Activated T-helper 9 cell treated with anti-CD3 and anti-CD28 coated beads, Interleukin-2, amount 50 U/mL, for 16 hours (primary cell): ENCODE results near the gene SPATA25.
A peak's percentile ranks its signal among the peaks of the same experiment; 100 is the strongest.
"Not testable (repeated sequence)": the region's sequence is repeated elsewhere in the genome, so short reads cannot be mapped to it uniquely, and the experiment has no call there.

Source experiments
- DNase-seq: peaks from one replicate; pipeline ENCODE4 v3.0.0-alpha.2; 2020; ENCODE audit warnings: low read depth

Gene SPATA25, protein sequence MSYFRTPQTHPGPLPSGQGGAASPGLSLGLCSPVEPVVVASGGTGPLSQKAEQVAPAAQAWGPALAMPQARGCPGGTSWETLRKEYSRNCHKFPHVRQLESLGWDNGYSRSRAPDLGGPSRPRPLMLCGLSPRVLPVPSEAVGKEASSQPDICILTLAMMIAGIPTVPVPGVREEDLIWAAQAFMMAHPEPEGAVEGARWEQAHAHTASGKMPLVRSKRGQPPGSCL

DNA sequence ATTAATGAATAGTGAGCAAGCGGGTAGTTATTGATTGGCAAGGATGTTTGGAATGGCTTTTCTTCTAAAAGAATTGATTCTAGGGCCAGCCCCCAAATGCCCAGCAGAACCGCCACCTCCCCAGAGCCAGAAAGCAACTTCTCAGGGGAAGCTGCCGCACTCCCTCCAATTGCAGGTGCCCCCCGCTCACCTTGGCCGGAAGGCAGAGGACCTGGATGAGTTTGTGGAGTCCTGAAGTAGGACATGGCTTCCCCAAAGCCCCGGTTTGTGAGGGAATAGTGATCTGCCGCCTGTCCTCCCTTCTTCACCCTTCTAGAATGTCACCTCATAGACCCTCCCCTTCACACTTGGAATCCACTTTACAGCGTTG lies at the start of gene SPATA25:
TSS of gene SPATA25 (minus strand) at position 277 of the 370 bp plus-strand sequence. CDS start at position 245, 32 bp downstream.
- DNase-seq, result no peak

DNA sequence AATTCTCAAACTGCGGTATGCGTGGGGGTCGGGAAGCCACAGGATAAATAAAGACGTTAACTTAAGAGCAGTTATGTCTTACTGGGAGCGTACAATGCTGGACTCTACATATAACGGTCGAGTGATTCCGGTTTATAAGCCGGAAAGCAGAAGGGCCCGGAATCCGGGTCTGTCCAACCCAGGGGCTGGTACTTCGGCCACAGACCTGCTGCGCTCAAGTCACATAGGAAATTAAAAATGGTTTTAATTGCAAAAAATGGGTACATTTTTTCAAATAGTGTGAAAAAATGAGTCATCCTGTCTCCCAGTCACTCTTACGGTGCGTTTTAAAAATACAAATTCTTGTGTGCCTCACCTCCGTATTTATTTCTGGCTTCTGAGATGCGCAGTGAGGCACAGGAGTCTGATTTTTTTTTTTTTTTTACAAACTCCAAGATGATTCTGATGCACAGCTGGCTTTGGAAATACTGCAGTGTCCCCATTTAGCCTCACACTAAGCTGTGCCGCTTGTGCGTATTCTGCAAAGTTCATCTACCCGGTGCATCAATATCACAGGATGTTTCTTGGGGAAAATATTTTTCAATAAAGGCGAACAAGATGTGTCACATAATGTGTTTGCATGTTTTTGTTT lies 48.1 kb upstream of the SPATA25 start:
- DNase-seq, result no peak

- DNase-seq, result peak; percentile 96
Measured at GRCh38 chr20:45934586-45935415, 47.4 kb upstream of the SPATA25 start, which contains the start of gene PCIF1. Gene PCIF1, plus strand, starts transcription at chr20:45934683. Its CDS starts 4,317 bp downstream, at chr20:45939000.

DNA sequence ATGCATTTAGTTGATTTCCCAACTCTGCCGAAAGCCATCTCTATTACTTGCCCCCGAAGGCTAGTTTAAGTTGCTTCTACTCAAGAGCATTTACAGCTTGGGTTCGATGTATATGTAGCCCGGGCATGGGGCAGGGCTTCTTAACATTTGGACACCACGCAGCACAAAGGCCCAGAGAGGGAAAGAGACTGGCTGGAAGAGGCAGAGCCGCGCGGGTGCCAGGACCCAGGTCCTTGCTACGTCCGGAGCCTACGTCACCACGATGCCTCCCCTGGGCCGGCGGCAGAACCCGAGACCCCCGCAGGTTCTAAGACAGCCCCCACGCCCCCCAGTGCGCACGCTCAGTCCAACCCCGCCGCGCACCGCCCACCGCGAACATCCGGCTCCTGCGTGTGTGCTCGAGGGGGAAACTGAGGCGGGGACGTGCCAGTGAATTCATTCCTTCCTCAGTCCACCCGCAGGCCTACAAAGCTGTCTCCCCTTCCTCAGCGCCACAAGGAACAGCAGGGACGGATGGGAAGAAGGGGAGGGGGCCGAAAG lies 46.7 kb upstream of the SPATA25 start:
- no peak for DNase-seq

DNA sequence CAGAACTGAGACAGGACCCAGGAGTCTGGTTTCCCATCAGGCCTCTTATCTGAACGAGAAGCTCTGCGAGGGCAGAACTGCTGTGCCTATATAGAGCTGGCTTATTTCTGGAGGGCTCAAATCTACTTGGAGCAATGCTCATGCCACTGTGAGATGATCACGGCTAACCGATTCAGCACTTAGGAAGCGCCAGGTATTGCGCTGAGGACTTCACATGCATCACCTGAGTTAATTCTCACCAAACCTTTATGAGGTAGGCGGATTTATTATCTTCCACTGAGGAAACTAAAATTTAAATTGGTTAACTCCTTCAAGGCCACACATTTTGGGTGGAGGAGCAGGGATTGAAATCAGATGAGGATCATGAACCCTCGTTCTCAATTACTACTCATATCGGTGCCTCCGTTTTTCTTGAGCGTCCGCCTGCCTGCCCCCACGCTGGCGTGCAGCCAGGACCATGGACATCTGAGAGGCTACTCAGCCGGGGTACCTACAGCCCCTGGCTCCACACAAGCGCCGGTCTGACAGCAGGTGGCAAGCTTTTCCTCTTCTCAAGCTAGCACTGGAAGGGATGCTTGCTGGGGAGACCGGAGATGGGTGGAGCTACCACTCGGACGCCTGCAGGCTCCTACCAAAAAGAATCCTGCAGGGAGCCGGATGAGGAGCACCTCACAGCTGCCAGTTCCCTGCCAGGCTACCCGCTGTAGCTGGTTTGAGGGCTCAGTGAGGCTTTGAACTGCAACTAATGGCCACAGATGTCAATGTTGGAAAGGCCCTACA lies 46.0 kb upstream of the SPATA25 start:
- DNase-seq, result peak; percentile 26

GRCh38 chr20:45931680-45932079 lies 44.3 kb upstream of the SPATA25 start:
- not testable (repeated sequence) for DNase-seq

GRCh38 chr20:45927071-45927878 lies 39.9 kb upstream of the SPATA25 start:
- no peak for DNase-seq

DNA sequence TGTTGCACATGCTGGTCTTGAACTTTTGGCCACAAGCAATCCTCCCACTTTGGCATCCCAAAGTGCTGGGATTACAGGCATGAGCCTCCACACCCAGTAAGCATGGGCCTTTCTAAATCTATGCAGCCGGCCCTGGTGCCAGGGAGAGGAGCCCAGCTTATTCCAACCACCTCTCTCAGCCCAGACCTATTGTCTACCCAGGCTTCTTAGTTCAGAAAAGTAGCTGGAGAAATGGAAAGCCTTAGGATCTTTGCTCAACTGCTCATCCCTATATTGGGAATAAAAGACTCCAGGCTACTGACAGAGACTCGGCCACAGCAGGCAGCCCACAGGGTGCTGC lies 39.3 kb upstream of the SPATA25 start:
- no peak for DNase-seq

DNA sequence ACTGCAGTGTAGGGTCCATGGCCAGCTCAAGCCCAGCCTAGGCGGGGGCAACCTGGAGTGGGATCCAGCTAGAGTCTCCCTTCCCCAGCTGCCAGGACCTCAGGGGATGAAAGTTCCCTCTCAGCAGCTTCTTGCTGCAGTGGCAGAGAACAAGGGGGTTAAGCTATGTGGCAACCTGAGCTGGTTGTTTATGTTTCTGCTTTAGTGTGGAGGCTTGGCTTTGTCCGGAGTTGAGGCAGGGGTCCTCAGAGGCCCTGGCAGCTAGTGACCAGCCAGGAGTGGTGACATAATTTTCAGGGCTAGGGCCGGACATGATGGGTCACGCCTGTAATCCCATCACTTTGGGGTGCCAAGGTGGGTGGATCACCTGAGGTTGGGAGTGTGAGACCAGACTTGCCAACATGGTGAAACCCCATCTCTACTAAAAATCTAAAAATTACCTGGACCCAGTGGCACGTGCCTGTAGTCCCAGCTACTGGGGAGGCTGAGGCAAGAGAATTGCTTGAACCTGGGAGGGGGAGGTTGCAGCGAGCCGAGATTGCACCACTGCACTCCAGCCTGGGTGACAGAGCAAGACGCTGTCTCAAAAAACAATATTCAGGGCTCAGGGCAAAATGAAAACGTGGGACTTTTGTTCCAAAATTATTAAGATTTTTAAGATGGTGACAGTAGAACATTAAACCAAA lies 38.5 kb upstream of the SPATA25 start:
- DNase-seq, result no peak

- no peak for DNase-seq
Measured at GRCh38 chr20:45924391-45925261, 37.2 kb upstream of the SPATA25 start.

GRCh38 chr20:45921337-45922189 lies 34.1 kb upstream of the SPATA25 start:
- no peak for DNase-seq

GRCh38 chr20:45920462-45921336 lies 33.3 kb upstream of the SPATA25 start:
- DNase-seq, result no peak

DNA sequence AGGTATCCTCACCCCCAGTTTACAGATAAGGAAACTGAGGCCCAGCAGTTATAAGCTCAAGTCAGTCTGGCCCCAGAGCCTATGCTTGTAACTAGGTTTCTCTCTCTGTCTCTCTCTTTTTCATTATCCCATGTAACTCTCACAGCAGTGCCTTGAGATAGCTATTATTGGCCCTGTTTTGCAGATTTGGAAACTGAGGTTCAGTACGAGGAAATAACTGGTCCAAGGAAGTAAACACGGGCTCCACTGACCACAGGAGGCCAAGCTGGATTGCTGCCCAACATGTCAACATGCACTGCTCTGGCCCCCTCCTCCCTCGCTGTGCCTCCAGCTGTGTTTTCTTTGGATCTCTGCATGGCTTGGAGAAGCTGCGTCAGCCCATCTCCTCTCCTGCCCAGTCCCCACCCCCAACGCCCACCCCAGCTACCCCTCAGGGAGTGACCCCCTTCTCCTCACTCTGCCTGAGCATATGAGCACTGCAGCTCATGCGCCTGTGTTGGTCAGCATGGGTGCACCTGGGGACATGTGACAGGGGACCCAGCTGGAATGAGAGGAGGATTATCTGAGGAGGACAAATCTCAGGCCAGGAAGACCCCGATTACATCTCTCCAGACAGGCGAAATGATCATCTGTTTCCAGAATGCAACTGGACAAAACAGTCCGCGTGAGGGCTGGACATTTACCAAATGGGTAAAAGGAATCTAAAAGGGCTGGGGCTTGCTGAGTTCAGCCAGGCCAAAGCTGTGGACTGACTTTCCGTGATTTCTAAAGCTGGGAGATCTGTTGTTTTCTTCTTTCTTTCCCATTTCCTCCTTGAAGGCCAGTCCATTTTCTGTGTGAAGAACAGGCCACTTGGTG lies 32.3 kb upstream of the SPATA25 start:
- DNase-seq, result no peak

GRCh38 chr20:45918779-45919537 lies 31.5 kb upstream of the SPATA25 start:
- DNase-seq, result no peak

DNA sequence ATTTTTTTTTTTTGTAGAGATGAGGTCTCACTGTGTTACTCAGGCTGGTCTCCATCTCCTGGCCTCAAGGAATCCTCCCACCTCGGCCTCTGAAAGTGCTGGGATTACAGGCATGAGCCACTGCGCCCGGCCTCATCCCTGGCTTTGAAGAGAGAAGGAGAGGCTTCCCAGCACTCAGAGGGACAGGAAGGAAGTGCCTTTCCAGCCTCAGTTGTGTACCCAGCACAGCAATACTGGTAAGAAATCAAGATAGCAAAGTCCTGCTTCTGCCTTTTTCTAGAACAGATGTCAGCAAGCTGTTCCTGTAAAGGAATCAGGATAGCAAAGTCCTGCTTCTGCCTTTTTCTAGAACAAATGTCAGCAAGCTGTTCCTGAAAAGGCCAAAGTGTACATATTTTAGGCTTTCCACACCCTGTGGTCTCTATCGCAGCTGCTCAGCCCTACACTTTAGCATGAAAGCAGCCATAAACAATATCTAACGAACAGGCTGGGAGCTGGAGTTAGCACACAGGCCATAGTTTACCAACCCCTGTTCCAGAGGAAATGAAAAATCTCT lies 30.8 kb upstream of the SPATA25 start:
- no peak for DNase-seq

DNA sequence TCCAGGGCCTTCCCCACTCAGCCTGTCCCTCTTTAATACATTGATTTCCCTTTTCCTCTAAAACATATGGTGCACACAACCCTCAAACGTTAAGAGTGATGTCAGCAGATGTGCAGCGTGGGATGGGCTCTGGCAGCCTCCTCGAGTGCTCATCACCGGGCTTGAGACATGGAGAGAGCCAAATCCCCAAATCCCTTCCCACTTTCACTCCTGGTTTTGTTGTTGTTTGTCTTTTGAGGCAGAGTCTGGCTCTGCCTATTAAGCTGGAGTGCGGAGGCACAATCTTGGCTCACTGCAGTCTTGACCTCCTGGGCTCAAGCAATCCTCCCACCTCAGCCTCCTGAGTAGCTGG lies 30.3 kb upstream of the SPATA25 start:
- DNase-seq, result no peak
